ENCODE data around the gene ERP44. TPM values are rescaled to one million over a fixed set of nuclear protein-coding genes. Genes with fewer than 3 reads are reported as not detected.

ERP44 gene
- total and polyA plus RNA-seq, 8 donors: 24.7 to 37.3 (median 31.5) TPM

DNA sequence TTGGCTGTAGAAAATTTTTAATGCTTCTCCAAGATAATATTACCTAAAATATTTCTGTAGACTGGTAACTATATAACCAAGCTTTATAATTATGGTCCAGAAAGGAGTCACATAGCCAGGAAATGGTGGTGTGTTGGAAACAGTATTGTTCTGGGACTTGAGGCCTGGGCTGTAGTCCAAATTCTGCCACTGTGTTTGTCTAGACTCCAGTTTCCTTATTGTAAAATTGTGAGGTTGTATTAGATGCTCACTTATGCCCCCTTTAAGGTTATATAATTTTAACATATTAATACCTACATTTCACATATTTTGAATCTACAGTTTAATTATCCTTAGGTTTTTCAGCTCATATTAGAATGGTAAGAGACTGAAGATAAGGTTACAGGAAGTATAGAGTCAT, 149.9 kb downstream of the ERP44 start:
- no peak overlapping the region for H3K27ac ChIP-seq
- H3K36me3 ChIP-seq: peaks cover 0 to 11% of the 10 kb centered on the region in 2 donors
- TF ChIP-seq, protein P1, sequence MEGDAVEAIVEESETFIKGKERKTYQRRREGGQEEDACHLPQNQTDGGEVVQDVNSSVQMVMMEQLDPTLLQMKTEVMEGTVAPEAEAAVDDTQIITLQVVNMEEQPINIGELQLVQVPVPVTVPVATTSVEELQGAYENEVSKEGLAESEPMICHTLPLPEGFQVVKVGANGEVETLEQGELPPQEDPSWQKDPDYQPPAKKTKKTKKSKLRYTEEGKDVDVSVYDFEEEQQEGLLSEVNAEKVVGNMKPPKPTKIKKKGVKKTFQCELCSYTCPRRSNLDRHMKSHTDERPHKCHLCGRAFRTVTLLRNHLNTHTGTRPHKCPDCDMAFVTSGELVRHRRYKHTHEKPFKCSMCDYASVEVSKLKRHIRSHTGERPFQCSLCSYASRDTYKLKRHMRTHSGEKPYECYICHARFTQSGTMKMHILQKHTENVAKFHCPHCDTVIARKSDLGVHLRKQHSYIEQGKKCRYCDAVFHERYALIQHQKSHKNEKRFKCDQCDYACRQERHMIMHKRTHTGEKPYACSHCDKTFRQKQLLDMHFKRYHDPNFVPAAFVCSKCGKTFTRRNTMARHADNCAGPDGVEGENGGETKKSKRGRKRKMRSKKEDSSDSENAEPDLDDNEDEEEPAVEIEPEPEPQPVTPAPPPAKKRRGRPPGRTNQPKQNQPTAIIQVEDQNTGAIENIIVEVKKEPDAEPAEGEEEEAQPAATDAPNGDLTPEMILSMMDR (IDR thresholded peaks at IDR 0.05): no peak
- H3K9me3 ChIP-seq: no peaks in the 10 kb centered on the region
- DNase-seq (peak in 1 of 4 donors; percentile 11), ATAC-seq (peak; percentile 41)
- no peak overlapping the region for H3K4me3 ChIP-seq
- no peaks in the 10 kb centered on the region for H3K27me3 ChIP-seq
- H3K4me1 ChIP-seq: no peaks in the 10 kb centered on the region
- intact Hi-C loops (cut with DNase I): no loop called here

DNA sequence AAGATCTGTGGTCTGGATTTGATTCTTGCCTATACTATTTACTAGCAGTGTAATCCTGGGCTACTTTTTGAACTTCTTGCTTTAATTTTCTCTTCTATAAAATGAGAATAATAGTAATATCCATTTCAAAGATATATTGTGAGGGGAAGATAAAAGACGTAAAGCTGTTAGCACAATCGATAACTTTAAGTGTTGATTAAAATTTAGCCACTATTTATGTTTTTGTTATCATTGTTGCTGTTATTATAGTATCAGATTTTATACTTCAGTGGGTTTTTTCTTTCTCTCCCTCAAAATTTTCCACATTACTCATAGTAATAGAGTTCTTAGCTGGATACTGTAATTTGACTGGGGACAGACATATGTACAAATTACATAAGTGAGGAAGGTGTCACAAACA, 150.3 kb downstream of the ERP44 start:
- no peak overlapping the region for H3K27ac ChIP-seq
- TF ChIP-seq, protein P1 (IDR thresholded peaks at IDR 0.05): no peak
- no peaks in the 10 kb centered on the region for H3K27me3 ChIP-seq
- H3K36me3 ChIP-seq: peaks cover 0 to 11% of the 10 kb centered on the region in 2 donors
- H3K4me1 ChIP-seq: no peaks in the 10 kb centered on the region
- intact Hi-C loops (cut with DNase I): no loop called here
- H3K4me3 ChIP-seq: no peak overlapping the region
- no peak for ATAC-seq
- no peak for DNase-seq
- H3K9me3 ChIP-seq: no peaks in the 10 kb centered on the region

DNA sequence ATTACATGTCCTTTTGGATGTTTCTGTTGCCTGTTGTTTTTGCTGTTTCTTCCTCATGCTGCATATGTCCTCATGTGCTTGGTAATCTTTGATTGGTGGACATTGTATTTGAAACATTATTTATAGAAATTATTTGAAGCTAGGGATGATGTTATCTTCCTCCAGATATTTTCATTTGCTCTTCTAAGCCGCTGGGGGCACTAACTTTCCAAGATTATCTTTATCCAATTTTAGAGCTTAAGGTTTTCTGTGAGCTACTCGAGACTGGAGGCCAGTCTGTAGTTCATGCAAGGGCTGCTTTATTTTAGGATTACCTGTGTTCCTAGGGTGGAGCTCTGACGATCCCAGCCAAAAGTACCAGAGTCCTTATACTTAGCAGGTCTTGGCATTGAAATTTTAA, 151.4 kb downstream of the ERP44 start:
- DNase-seq (no peak), ATAC-seq (no peak)
- H3K27ac ChIP-seq: no peak overlapping the region
- no peak overlapping the region for H3K4me3 ChIP-seq
- H3K9me3 ChIP-seq: no peaks in the 10 kb centered on the region
- intact Hi-C loops (cut with DNase I): no loop called here
- TF ChIP-seq, protein P1 (IDR thresholded peaks at IDR 0.05): no peak
- H3K27me3 ChIP-seq: no peaks in the 10 kb centered on the region
- H3K36me3 ChIP-seq: peaks cover 0 to 11% of the 10 kb centered on the region in 2 donors
- H3K4me1 ChIP-seq: no peaks in the 10 kb centered on the region

DNA sequence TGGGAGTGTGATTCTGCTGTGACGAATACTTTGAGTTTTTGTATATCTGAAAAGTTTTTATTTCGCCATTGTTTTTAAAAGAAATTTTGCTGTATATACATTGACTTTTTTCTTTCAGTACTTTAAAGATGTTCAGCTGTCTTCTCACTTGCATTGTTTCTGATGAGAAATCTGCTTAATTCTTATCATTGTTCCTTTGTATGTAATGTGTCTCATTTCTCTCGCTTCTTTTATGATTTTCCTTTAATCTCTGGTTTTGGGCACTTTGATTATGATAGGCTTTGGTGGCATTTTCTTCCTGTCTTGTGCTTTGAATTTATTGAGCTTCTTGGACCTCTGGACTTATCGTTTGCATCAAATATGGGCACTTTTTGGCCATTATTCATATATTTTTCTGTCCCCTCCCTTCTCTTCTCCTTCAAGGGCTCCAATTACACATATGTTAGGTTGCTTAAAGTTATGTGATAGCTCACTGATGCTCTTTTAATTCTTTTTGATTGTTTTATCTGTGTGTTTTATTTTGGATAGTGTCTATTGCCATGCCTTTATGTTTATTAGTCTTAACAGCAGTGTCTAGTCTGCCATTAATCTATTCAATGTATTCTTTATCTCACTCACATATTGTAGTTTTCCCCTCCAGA, 161.7 kb downstream of the ERP44 start:
- H3K27me3 ChIP-seq: no peaks in the 10 kb centered on the region
- peaks cover 0 to 3% of the 10 kb centered on the region in 2 donors for H3K36me3 ChIP-seq
- no peak overlapping the region for H3K27ac ChIP-seq
- ATAC-seq (no peak), DNase-seq (no peak)
- H3K9me3 ChIP-seq: peaks cover 0 to 7% of the 10 kb centered on the region in 2 donors
- no peak overlapping the region for H3K4me3 ChIP-seq
- intact Hi-C loops (cut with DNase I): no loop called here
- TF ChIP-seq, protein P1 (IDR thresholded peaks at IDR 0.05): no peak
- H3K4me1 ChIP-seq: no peaks in the 10 kb centered on the region

DNA sequence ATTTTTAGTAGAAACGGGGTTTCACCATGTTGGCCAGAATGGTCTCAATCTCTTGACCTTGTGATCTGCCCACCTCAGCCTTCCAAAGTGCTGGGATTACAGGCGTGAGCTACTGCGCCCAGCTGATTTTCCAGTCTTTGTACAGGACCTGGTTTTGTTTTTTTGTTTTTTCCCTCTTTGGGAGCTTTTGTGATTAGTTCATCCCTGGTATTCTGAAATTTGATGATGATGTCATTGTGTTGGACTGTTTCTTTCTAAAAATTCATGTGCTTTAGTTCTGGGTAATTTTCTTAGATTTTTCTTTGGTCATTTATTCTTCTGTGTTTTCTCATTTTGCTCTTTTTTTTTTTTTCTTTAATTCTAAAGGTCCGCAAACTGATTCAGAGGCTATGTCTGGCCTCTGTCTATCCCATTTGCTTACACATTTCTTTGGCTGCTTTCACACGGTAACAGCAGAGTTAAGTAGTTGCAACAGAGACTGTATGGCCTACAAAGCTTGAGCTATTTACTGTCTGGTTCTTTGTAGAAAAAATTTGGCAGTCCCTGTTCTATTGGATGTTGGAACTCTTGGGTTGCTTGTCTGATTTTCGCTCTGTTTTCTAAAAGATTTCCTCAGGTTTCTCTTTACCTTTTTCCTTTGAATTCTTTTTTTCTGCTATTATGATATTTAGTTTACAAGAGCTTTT, 167.5 kb downstream of the ERP44 start:
- H3K9me3 ChIP-seq: peaks cover 0 to 5% of the 10 kb centered on the region in 2 donors
- no peak overlapping the region for H3K4me3 ChIP-seq
- peaks cover 0 to 22% of the 10 kb centered on the region in 2 donors for H3K36me3 ChIP-seq
- no peaks in the 10 kb centered on the region for H3K4me1 ChIP-seq
- DNase-seq (no peak), ATAC-seq (no peak)
- TF ChIP-seq, protein P1 (IDR thresholded peaks at IDR 0.05): no peak
- no peak overlapping the region for H3K27ac ChIP-seq
- intact Hi-C loops (cut with DNase I): no loop called here
- H3K27me3 ChIP-seq: no peaks in the 10 kb centered on the region

All from left lung (tissue), 10 donors.